ENCODE measurements around the gene DCST2. TPM values are rescaled to one million over a fixed set of nuclear protein-coding genes. Genes with fewer than 3 reads are reported as not detected.

The DCST2 gene
- total and polyA plus RNA-seq, 11 donors = 0.14 to 0.65 (median 0.35) TPM; not detected in 1

GRCh38 chr1:155079210-155079486 lies 45.6 kb upstream of the DCST2 start:
- intact Hi-C loops (cut with DNase I) = no loop called here
- WGBS, 4 donors = 2 to 8% (median 3%) methylated on average over 9 to 10 of the region's 10 CpGs
- DNase-seq (no peak), ATAC-seq (no peak)
- peaks cover 13 to 57% (median 43%) of the 10 kb centered on the region in 12 donors for H3K4me1 ChIP-seq
- no peaks in the 10 kb centered on the region for H3K36me3 ChIP-seq
- H3K27me3 ChIP-seq = peaks cover 38 to 58% (median 46%) of the 10 kb centered on the region in 9 donors
- H3K4me3 ChIP-seq = peak overlapping the region; percentile 12 to 60 (median 50)
- no peak for TF ChIP-seq POLR2A (IDR thresholded peaks at IDR 0.05)
- TF ChIP-seq CTCF (IDR thresholded peaks at IDR 0.05) = no peak
- H3K27ac ChIP-seq = no peak overlapping the region
- H3K9me3 ChIP-seq = no peaks in the 10 kb centered on the region

GRCh38 chr1:155078469-155079209 lies 45.1 kb upstream of the DCST2 start, which contains the start of gene EFNA3:
Gene EFNA3 (plus strand): TSS chr1:155078837. CDS start chr1:155078942, 105 bp downstream.
- no peaks in the 10 kb centered on the region for H3K9me3 ChIP-seq
- TF ChIP-seq CTCF (IDR thresholded peaks at IDR 0.05) (no peak), POLR2A (IDR thresholded peaks at IDR 0.05) (peak in 1 of 2 donors; percentile 20)

GRCh38 chr1:155077758-155078445 lies 44.3 kb upstream of the DCST2 start:
- no peak overlapping the region for H3K27ac ChIP-seq
- ATAC-seq (no peak), DNase-seq (no peak)
- no peaks in the 10 kb centered on the region for H3K9me3 ChIP-seq
- TF ChIP-seq CTCF (IDR thresholded peaks at IDR 0.05) (no peak), POLR2A (IDR thresholded peaks at IDR 0.05) (no peak)
- peaks cover 25 to 45% (median 34%) of the 10 kb centered on the region in 9 donors for H3K27me3 ChIP-seq
- intact Hi-C loops (cut with DNase I) = no loop called here
- H3K36me3 ChIP-seq = no peaks in the 10 kb centered on the region
- WGBS, 4 donors = 57 to 69% (median 64%) methylated on average over 4 of the region's 4 CpGs
- peaks cover 13 to 48% (median 41%) of the 10 kb centered on the region in 12 donors for H3K4me1 ChIP-seq
- peak overlapping the region in 3 of 12 donors; percentile 38 to 51 (median 45) for H3K4me3 ChIP-seq

More at GRCh38 chr1:155078469-155079209, 45.1 kb upstream of the DCST2 start, which contains the start of gene EFNA3:
- H3K27ac ChIP-seq = no peak within 1 kb of the TSS
- DNase-seq = peak; percentile 73 to 89 (median 78)
- no peaks in the 10 kb centered on the region for H3K36me3 ChIP-seq
- peak; percentile 41 to 87 (median 82) for ATAC-seq
- intact Hi-C loops (cut with DNase I) = no loop called here
- 1 to 3% (median 2%) methylated on average over 35 to 59 of the region's 59 CpGs for WGBS, 4 donors
- H3K27me3 ChIP-seq = peaks cover 33 to 53% (median 41%) of the 10 kb centered on the region in 9 donors
- peak within 1 kb of the TSS; percentile 12 to 60 (median 50) for H3K4me3 ChIP-seq
- peaks cover 13 to 52% (median 42%) of the 10 kb centered on the region in 12 donors for H3K4me1 ChIP-seq

GRCh38 chr1:155077346-155077745 lies 43.8 kb upstream of the DCST2 start:
- peaks cover 13 to 43% (median 36%) of the 10 kb centered on the region in 12 donors for H3K4me1 ChIP-seq
- no peaks in the 10 kb centered on the region for H3K9me3 ChIP-seq
- no peak for DNase-seq
- H3K4me3 ChIP-seq = no peak overlapping the region
- ATAC-seq = no peak
- intact Hi-C loops (cut with DNase I) = no loop called here
- 82 to 97% (median 90%) methylated on average over 3 of the region's 3 CpGs for WGBS, 4 donors
- H3K27me3 ChIP-seq = peaks cover 20 to 40% (median 28%) of the 10 kb centered on the region in 9 donors
- no peak overlapping the region for H3K27ac ChIP-seq
- no peaks in the 10 kb centered on the region for H3K36me3 ChIP-seq
- TF ChIP-seq POLR2A (IDR thresholded peaks at IDR 0.05) (no peak), CTCF (IDR thresholded peaks at IDR 0.05) (no peak)

All from heart left ventricle (tissue), 16 donors.